ENCODE measurements around the gene PTPRD. TPM values are rescaled to one million over a fixed set of nuclear protein-coding genes. Genes with fewer than 3 reads are reported as not detected.

Gene PTPRD
- total RNA-seq, 1 donor from 2014 or later: 6.9 TPM

DNA sequence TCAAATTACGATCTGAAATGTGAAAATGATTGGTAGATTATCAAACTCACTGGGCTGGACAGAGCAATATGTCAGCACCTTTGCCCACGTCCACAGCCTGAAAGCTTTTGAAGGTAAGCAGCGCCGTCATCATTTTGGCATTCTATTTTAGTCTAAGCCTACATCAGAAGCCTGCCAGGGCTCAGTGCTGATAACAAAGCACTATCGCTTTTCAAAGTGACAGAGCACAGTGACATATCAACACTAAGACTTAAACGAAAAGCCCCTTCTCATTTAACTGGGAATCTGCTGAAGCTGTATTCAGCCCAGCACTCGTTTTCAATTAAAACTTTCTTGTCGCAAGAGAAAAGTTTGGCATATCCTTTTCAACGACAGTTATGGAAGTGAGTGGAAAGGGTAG lies 1076.3 kb downstream of the PTPRD start:
- TF ChIP-seq, protein P1, sequence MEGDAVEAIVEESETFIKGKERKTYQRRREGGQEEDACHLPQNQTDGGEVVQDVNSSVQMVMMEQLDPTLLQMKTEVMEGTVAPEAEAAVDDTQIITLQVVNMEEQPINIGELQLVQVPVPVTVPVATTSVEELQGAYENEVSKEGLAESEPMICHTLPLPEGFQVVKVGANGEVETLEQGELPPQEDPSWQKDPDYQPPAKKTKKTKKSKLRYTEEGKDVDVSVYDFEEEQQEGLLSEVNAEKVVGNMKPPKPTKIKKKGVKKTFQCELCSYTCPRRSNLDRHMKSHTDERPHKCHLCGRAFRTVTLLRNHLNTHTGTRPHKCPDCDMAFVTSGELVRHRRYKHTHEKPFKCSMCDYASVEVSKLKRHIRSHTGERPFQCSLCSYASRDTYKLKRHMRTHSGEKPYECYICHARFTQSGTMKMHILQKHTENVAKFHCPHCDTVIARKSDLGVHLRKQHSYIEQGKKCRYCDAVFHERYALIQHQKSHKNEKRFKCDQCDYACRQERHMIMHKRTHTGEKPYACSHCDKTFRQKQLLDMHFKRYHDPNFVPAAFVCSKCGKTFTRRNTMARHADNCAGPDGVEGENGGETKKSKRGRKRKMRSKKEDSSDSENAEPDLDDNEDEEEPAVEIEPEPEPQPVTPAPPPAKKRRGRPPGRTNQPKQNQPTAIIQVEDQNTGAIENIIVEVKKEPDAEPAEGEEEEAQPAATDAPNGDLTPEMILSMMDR (IDR thresholded peaks at IDR 0.05): no peak
- no peak for DNase-seq (ENCODE audit: low spot score in 2 of 2)
- H3K4me1 ChIP-seq: no peaks in the 10 kb centered on the region
- no peak overlapping the region for H3K4me3 ChIP-seq
- H3K27ac ChIP-seq: no peak overlapping the region
- H3K36me3 ChIP-seq: no peaks in the 10 kb centered on the region
- intact Hi-C loops (cut with DNase I): no loop called here
- no peaks in the 10 kb centered on the region for H3K27me3 ChIP-seq
- H3K9me3 ChIP-seq: no peaks in the 10 kb centered on the region

DNA sequence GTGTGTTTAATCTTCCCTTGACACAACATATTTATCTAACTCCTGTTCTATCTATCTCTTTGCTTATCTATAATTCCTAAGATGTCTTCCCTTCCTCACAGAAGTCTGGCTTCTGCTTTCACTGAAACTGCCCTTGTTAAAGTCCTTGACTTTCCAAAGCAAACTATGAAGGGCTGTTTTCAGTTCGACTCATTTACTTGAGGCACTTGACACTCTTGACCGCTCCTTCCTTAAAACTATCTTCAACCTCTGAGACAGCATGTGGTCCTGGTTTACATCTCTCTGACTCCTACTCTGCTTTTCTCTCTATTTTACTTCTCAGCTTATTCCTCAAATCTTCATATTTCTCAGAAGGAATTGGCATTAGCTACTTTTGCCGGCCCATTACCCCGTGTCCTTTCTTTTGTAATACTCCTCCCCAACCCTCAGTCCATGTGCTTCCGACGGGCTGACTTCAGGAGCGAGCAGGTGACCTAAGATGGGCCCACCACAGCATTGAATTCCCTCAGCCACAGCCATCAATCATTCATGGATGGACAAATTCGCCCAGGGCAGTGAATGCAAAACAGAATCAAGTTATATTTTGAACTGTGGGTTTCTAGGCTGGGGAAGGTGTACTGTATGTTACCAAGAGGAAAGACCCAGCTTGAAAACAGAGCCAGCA lies 1089.2 kb downstream of the PTPRD start:
- Histone ChIP-seq H3K9me3 (no peaks in the 10 kb centered on the region), H3K4me3 (no peak overlapping the region), H3K36me3 (no peaks in the 10 kb centered on the region), H3K27ac (no peak overlapping the region), H3K4me1 (no peaks in the 10 kb centered on the region), H3K27me3 (no peaks in the 10 kb centered on the region)
- intact Hi-C loops (cut with DNase I): no loop called here
- TF ChIP-seq, protein P1 (IDR thresholded peaks at IDR 0.05): no peak
- no peak for DNase-seq (ENCODE audit: low spot score in 2 of 2)

DNA sequence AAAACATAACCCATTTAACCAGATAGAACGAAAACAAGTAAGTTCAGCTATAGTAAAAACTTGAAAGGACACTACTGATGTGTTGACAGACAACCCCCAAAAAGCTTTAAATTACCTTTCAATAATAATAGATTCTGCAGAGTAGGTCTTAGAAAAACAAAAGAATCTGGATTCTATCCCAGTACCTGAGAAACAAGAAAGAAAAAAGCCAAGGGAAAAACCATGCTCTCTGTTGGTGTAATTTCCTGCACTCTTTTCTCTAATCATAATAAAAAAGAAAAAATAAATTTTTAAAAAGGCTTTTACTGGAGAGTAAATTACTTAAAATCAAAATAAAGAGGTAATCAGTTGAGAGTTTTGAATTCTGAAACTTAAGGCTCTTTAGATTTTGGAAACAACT lies 1090.4 kb downstream of the PTPRD start:
- TF ChIP-seq, protein P1 (IDR thresholded peaks at IDR 0.05): no peak
- H3K9me3 ChIP-seq: no peaks in the 10 kb centered on the region
- intact Hi-C loops (cut with DNase I): no loop called here
- H3K4me1 ChIP-seq: no peaks in the 10 kb centered on the region
- H3K27ac ChIP-seq: no peak overlapping the region
- DNase-seq (ENCODE audit: low spot score in 2 of 2): no peak
- H3K27me3 ChIP-seq: no peaks in the 10 kb centered on the region
- no peaks in the 10 kb centered on the region for H3K36me3 ChIP-seq
- H3K4me3 ChIP-seq: no peak overlapping the region

DNA sequence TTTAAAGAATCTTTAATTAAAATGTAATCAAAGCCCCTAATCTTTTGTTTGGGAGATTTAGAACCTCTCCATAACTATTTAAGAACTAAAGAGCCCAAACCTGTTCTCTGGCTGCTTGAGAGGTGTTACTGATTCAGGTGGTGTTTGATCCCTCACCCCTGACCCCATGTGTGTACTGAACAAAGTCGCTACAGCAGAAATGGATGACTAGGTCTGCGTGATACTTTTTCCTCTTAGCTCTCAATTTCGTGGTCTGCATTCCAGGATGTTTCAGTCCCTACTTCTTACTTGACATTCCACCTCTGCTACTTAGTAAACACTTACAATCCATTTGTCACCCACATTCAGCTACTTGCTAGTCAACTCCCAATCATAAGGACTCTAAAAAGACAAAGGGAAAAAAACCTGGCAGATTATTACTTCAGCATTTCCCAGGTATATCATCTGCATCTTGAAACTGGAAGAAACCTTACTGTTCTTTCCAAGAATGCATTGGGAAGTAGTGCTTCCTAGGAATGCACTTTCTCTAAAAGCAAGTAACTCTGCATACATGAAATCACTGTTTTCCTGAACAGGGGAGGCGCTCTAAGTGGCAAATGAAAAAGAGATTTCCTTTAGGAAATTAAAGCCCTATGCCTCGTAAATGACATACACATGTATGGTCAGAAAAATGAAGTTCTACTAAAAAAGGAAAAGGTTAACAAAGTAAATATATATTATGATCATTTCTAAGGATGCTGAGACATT lies 1091.6 kb downstream of the PTPRD start:
- no peaks in the 10 kb centered on the region for H3K36me3 ChIP-seq
- no peak overlapping the region for H3K4me3 ChIP-seq
- H3K27me3 ChIP-seq: no peaks in the 10 kb centered on the region
- no peaks in the 10 kb centered on the region for H3K4me1 ChIP-seq
- no peak for DNase-seq (ENCODE audit: low spot score in 2 of 2)
- TF ChIP-seq, protein P1 (IDR thresholded peaks at IDR 0.05): no peak
- no peaks in the 10 kb centered on the region for H3K9me3 ChIP-seq
- H3K27ac ChIP-seq: no peak overlapping the region
- intact Hi-C loops (cut with DNase I): no loop called here

DNA sequence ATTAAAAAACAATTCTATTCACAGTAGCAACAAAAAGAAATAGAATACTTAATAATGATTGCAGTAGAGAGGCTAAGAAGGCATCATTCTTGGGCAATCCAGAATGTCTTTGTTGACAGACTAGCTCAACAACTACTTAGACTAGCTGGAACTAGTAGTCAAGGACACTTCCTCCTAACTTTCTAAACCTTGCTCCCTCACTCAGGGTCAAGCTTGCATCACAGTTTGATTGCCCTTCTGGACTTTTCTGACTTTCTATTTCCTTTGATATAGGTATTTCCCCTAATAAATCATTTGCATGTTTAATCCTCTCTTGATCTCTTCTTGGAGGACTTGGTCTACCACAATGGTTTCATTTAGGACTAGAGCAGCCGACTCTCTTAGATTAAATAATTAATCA lies 1107.9 kb downstream of the PTPRD start:
- DNase-seq (ENCODE audit: low spot score in 2 of 2): no peak
- intact Hi-C loops (cut with DNase I): no loop called here
- H3K4me3 ChIP-seq: no peak overlapping the region
- H3K27me3 ChIP-seq: no peaks in the 10 kb centered on the region
- H3K4me1 ChIP-seq: no peaks in the 10 kb centered on the region
- no peak overlapping the region for H3K27ac ChIP-seq
- H3K9me3 ChIP-seq: no peaks in the 10 kb centered on the region
- no peaks in the 10 kb centered on the region for H3K36me3 ChIP-seq
- TF ChIP-seq, protein P1 (IDR thresholded peaks at IDR 0.05): no peak
